Measurements from ENCODE around the gene DHX32.
A peak's percentile ranks its signal among the peaks of the same experiment; 100 is the strongest.

The DHX32 gene

DNA sequence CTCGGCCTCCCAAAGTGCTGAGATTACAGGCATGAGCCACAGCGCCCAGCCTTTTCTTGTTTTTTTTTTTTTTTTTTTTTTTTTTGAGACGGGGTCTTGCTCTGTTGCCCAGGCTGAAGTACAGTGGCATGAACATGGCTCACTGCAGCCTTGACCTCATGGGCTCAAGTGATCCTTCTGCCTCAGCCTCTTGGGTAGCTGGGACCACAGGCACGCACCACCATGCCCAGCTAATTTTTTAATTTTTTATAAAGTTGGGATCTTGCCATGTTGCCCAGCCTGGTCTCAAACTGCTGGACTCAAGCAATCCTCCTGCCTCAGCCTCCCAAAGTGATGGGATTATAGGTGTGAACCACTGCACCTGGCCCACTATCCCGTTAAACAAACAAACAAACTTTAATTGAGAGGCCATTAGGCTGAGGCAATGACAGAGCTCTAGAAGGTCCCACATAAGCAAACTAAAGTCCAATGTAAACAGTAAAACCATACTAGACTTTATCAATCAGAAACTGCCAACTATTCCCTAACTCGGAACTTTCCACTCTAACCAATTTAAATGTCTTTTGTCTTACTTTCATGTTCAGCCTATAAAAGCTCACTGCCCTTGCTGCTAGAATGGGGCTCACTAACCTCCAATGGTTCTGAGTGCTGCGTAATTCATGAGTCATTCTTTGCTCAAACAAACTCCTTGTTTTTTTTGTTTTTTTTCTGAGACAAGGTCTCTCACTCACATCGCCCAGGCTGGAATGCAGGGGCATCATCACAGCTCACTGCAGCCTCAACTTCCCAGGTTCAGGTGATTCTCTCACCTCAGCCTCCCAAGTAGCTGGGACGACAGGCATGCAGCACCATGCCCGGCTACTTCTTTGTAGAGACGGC lies 1.9 kb downstream of the DHX32 start:
- Histone ChIP-seq H2BK120ac (ENCODE audit: insufficient read depth, low read length, poor library complexity) (no peak overlapping the region), H3K18ac (ENCODE audit: low read length) (no peak overlapping the region), H3K4me2 (ENCODE audit: low read length) (no peak overlapping the region), H4K91ac (ENCODE audit: low read depth, low read length) (no peak overlapping the region), H2AK5ac (ENCODE audit: low read length) (no peak overlapping the region), H3K4me3 (ENCODE audit: low read depth, low read length) (no peak overlapping the region), H2BK5ac (ENCODE audit: low read depth, low read length, poor library complexity) (no peak overlapping the region), H4K12ac (ENCODE audit: low read depth, low read length) (no peak overlapping the region), H2AFZ (ENCODE audit: insufficient read depth, low read length, poor library complexity) (no peak overlapping the region), H3K36me3 (ENCODE audit: control insufficient read depth in 1 of 2, insufficient read depth in 2 of 2, low read length in 2 of 2) (peaks cover 13 to 14% of the 10 kb centered on the region in 2 experiments), H3K27me3 (ENCODE audit: insufficient read depth, low read length) (no peaks in the 10 kb centered on the region), H3K23ac (ENCODE audit: low read length) (no peak overlapping the region), H3K79me2 (ENCODE audit: control insufficient read depth, insufficient read depth, low read length, poor library complexity) (no peaks in the 10 kb centered on the region), H3K9ac (ENCODE audit: low read length) (no peak overlapping the region), H3K4ac (ENCODE audit: low read depth, low read length) (no peak overlapping the region), H4K8ac (ENCODE audit: low read depth, low read length) (no peak overlapping the region), H3K4me1 (ENCODE audit: control insufficient read depth in 1 of 2, insufficient read depth in 2 of 2, low read length in 2 of 2) (no peaks in the 10 kb centered on the region), H3K9me3 (ENCODE audit: insufficient read depth, low read depth, low read length) (peaks cover 1% of the 10 kb centered on the region), H3K79me1 (ENCODE audit: low read length) (no peaks in the 10 kb centered on the region), H3K27ac (ENCODE audit: low read depth, low read length) (no peak overlapping the region), H3K14ac (ENCODE audit: low read length) (no peak overlapping the region), H2BK12ac (ENCODE audit: low read length) (no peak overlapping the region)
- WGBS (ENCODE audit: extremely low coverage, insufficient coverage, insufficient read length) = no CpG with 5 or more reads among the region's 11 CpGs
- DNase-seq = no peak

DNA sequence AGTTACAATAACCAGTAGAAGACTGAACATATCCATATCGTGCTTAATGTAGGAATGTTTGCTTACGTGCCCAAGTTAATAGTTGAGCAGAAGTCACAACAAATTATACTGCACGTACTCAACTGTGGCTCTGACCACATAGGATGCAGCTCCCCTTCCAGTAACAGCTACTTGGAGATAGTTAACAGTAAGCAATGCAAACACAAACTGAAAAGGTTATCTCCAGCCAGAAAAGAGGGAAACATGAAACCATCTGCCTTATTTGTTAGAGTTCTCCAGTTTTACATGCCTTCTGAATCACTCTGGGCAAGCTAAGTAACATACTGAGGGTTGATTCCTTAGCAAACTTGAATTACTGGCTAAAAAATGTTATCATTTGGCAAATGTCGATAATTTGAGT lies 9.8 kb downstream of the DHX32 start:
- no CpG with 5 or more reads among the region's 4 CpGs for WGBS (ENCODE audit: extremely low coverage, insufficient coverage, insufficient read length)
- DNase-seq = peak in 1 of 2 donors; percentile 19
- H3K14ac ChIP-seq (ENCODE audit: low read length) = no peak overlapping the region

DNA sequence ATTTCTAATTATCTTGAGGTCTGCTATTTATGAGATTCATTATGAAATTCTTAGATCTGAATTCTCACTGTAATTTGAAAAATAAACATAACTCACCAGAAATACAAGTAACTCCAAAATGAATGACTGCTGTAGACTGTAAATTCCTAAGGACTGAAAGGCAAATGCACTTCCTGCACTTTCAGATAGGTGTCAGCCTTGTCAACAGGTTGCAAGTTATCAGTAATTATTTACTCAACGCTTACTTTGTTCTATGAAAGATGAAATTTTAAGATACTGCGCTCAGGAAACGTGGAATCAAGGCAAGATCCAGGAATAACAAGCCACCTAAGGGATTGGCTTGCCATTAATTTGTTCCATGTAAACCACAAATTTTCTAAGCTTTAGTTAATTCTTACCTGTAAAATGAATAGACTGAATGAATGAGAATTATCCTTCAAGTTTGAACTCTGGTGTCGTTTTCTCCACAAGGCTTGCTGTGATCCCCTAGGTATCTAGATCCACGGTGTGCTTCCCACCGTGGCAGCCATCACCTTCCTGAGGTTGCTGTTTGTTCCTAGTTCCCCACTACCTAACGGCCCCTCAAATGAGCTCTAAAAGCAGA lies 12.6 kb downstream of the DHX32 start:
- Histone ChIP-seq H3K9me3 (ENCODE audit: insufficient read depth, low read depth, low read length) (no peaks in the 10 kb centered on the region), H4K91ac (ENCODE audit: low read depth, low read length) (no peak overlapping the region), H3K18ac (ENCODE audit: low read length) (no peak overlapping the region), H2AFZ (ENCODE audit: insufficient read depth, low read length, poor library complexity) (no peak overlapping the region), H2BK5ac (ENCODE audit: low read depth, low read length, poor library complexity) (no peak overlapping the region), H2BK12ac (ENCODE audit: low read length) (no peak overlapping the region), H3K27ac (ENCODE audit: low read depth, low read length) (no peak overlapping the region), H3K23ac (ENCODE audit: low read length) (no peak overlapping the region), H3K9ac (ENCODE audit: low read length) (no peak overlapping the region), H4K12ac (ENCODE audit: low read depth, low read length) (no peak overlapping the region), H3K79me2 (ENCODE audit: control insufficient read depth, insufficient read depth, low read length, poor library complexity) (no peaks in the 10 kb centered on the region), H3K4me1 (ENCODE audit: control insufficient read depth in 1 of 2, insufficient read depth in 2 of 2, low read length in 2 of 2) (no peaks in the 10 kb centered on the region), H3K27me3 (ENCODE audit: insufficient read depth, low read length) (no peaks in the 10 kb centered on the region), H3K79me1 (ENCODE audit: low read length) (no peaks in the 10 kb centered on the region), H2BK120ac (ENCODE audit: insufficient read depth, low read length, poor library complexity) (no peak overlapping the region), H2AK5ac (ENCODE audit: low read length) (no peak overlapping the region), H4K8ac (ENCODE audit: low read depth, low read length) (no peak overlapping the region), H3K4me3 (ENCODE audit: low read depth, low read length) (no peak overlapping the region), H3K36me3 (ENCODE audit: control insufficient read depth in 1 of 2, insufficient read depth in 2 of 2, low read length in 2 of 2) (peaks cover 24% of the 10 kb centered on the region in 2 experiments), H3K4me2 (ENCODE audit: low read length) (no peak overlapping the region), H3K14ac (ENCODE audit: low read length) (no peak overlapping the region), H3K4ac (ENCODE audit: low read depth, low read length) (no peak overlapping the region)
- WGBS (ENCODE audit: extremely low coverage, insufficient coverage, insufficient read length) = no CpG with 5 or more reads among the region's 7 CpGs
- DNase-seq = peak; percentile 50 to 85

More for the DNA sequence above, 9.8 kb downstream of the DHX32 start:
- no peak overlapping the region for H2AFZ ChIP-seq (ENCODE audit: insufficient read depth, low read length, poor library complexity)
- no peak overlapping the region for H3K23ac ChIP-seq (ENCODE audit: low read length)
- H3K9me3 ChIP-seq (ENCODE audit: insufficient read depth, low read depth, low read length) = peaks cover 1% of the 10 kb centered on the region
- no peaks in the 10 kb centered on the region for H3K27me3 ChIP-seq (ENCODE audit: insufficient read depth, low read length)
- no peak overlapping the region for H3K4me3 ChIP-seq (ENCODE audit: low read depth, low read length)
- no peak overlapping the region for H3K27ac ChIP-seq (ENCODE audit: low read depth, low read length)
- H3K4ac ChIP-seq (ENCODE audit: low read depth, low read length) = no peak overlapping the region
- H2BK120ac ChIP-seq (ENCODE audit: insufficient read depth, low read length, poor library complexity) = no peak overlapping the region
- H3K4me2 ChIP-seq (ENCODE audit: low read length) = no peak overlapping the region
- H2BK12ac ChIP-seq (ENCODE audit: low read length) = no peak overlapping the region
- H4K12ac ChIP-seq (ENCODE audit: low read depth, low read length) = no peak overlapping the region
- no peak overlapping the region for H2BK5ac ChIP-seq (ENCODE audit: low read depth, low read length, poor library complexity)
- H3K18ac ChIP-seq (ENCODE audit: low read length) = no peak overlapping the region
- H3K4me1 ChIP-seq (ENCODE audit: control insufficient read depth in 1 of 2, insufficient read depth in 2 of 2, low read length in 2 of 2) = no peaks in the 10 kb centered on the region
- H3K36me3 ChIP-seq (ENCODE audit: control insufficient read depth in 1 of 2, insufficient read depth in 2 of 2, low read length in 2 of 2) = peaks cover 17% of the 10 kb centered on the region in 2 experiments
- H3K79me2 ChIP-seq (ENCODE audit: control insufficient read depth, insufficient read depth, low read length, poor library complexity) = no peaks in the 10 kb centered on the region
- no peaks in the 10 kb centered on the region for H3K79me1 ChIP-seq (ENCODE audit: low read length)
- H2AK5ac ChIP-seq (ENCODE audit: low read length) = no peak overlapping the region
- H4K91ac ChIP-seq (ENCODE audit: low read depth, low read length) = no peak overlapping the region
- no peak overlapping the region for H3K9ac ChIP-seq (ENCODE audit: low read length)
- H4K8ac ChIP-seq (ENCODE audit: low read depth, low read length) = no peak overlapping the region

DNA sequence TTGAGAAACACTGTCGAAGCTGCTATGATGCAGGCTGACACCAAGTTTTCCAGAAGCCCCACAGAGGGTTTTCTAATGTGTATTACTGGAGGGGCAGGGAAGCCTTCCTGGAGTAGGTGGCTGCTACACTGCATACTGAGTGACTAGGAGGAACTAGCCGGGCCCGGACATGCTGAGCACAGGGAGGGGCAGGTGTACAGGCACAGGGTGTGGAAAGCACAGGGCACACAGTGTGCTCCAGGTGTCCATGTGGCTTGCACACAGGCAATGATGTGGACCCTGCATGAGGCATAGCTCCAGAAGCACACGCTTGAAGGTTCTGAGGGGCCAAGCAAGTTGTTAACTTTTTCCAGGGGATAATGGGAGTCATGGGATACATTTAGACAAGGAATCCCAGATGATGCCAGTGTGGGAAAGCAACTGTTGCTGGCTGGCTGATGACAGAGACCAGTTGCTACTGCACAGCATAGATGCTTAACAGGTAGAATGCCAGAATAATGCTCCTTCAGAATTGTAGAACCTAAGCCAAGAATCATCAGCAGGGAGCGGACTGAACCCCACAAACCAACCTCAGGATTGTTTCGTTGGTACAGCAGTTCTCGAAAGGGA lies 14.6 kb downstream of the DHX32 start:
- Histone ChIP-seq H3K4me2 (ENCODE audit: low read length) (no peak overlapping the region), H4K12ac (ENCODE audit: low read depth, low read length) (no peak overlapping the region), H2AFZ (ENCODE audit: insufficient read depth, low read length, poor library complexity) (no peak overlapping the region), H3K27ac (ENCODE audit: low read depth, low read length) (no peak overlapping the region), H2BK5ac (ENCODE audit: low read depth, low read length, poor library complexity) (no peak overlapping the region), H3K4me3 (ENCODE audit: low read depth, low read length) (no peak overlapping the region), H3K23ac (ENCODE audit: low read length) (no peak overlapping the region), H3K18ac (ENCODE audit: low read length) (no peak overlapping the region), H3K4me1 (ENCODE audit: control insufficient read depth in 1 of 2, insufficient read depth in 2 of 2, low read length in 2 of 2) (no peaks in the 10 kb centered on the region), H2BK120ac (ENCODE audit: insufficient read depth, low read length, poor library complexity) (no peak overlapping the region), H3K14ac (ENCODE audit: low read length) (no peak overlapping the region), H2AK5ac (ENCODE audit: low read length) (no peak overlapping the region), H3K36me3 (ENCODE audit: control insufficient read depth in 1 of 2, insufficient read depth in 2 of 2, low read length in 2 of 2) (peaks cover 20 to 21% of the 10 kb centered on the region in 2 experiments), H3K9ac (ENCODE audit: low read length) (no peak overlapping the region), H2BK12ac (ENCODE audit: low read length) (no peak overlapping the region), H3K9me3 (ENCODE audit: insufficient read depth, low read depth, low read length) (no peaks in the 10 kb centered on the region), H3K27me3 (ENCODE audit: insufficient read depth, low read length) (no peaks in the 10 kb centered on the region), H3K79me1 (ENCODE audit: low read length) (no peaks in the 10 kb centered on the region), H3K79me2 (ENCODE audit: control insufficient read depth, insufficient read depth, low read length, poor library complexity) (no peaks in the 10 kb centered on the region), H4K8ac (ENCODE audit: low read depth, low read length) (no peak overlapping the region), H4K91ac (ENCODE audit: low read depth, low read length) (no peak overlapping the region), H3K4ac (ENCODE audit: low read depth, low read length) (no peak overlapping the region)
- no peak for DNase-seq
- no CpG with 5 or more reads among the region's 7 CpGs for WGBS (ENCODE audit: extremely low coverage, insufficient coverage, insufficient read length)
